Measurements from ENCODE around the gene LCP2. TPM values are rescaled to one million over a fixed set of nuclear protein-coding genes. Genes with fewer than 3 reads are reported as not detected.

The LCP2 gene
- total and polyA plus RNA-seq, 2 of the 8 experiments (the other 6 are each of a cell fraction or from before 2014, with no cell fraction given) = 0.26 to 0.33 TPM

DNA sequence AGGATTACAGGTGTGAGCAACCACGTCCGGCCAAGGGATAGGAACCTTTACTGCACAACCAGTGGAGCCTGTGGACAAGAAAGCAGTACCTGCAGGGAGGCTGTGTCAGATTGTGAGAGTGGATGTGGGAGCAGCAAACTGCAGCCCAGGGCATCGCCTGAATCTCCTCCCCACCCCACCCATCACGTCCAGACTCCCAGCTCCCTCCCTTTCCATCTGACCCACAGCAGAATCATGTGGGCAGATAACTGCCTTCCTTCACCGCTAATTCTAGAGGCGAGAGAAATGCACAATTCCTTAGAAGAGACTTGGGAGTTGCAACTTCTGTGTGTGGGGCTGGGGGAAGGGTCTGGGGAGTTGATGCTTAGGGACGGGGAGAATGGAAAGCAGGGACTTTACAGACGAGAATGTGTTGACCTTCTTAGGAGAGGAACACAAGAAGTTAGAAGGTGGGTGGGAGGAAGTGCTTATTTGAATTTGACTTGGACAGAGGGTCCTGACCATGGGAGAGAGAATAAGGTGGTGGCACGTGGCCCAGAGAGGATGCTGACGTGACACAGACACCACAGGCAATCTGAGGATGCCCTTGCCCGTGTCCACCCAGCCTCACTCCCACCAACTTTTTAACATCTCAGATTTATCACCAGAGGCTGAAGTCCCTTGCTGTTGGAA, 4.5 kb upstream of the LCP2 start:
- Histone ChIP-seq H4K20me1 (replicated peaks in 1 of 2; ENCODE audit: control insufficient read depth in 1 of 2, insufficient read depth in 2 of 2, low read length in 2 of 2) (no peaks in the 10 kb centered on the region), H2AK5ac (ENCODE audit: low read depth, low read length) (peak overlapping the region; percentile 66; the same call in 1 of the 2 replicates), H3K36me3 (ENCODE audit: control insufficient read depth in 2 of 4, insufficient read depth in 4 of 4, low read length in 3 of 4) (no peaks in the 10 kb centered on the region), H3K23me2 (ENCODE audit: low read depth, low read length) (no peaks in the 10 kb centered on the region), H3K4me3 (ENCODE audit: extremely low read depth in 1 of 4, insufficient read depth in 2 of 4, low read depth in 3 of 4, low read length in 4 of 4) (no peak overlapping the region), H3K27ac (ENCODE audit: low read depth, low read length) (no peak overlapping the region), H3K4ac (replicated peaks; ENCODE audit: insufficient read length, low read depth, low read length) (no peak overlapping the region), H3K4me1 (replicated peaks in 1 of 4; ENCODE audit: control insufficient read depth in 3 of 4, insufficient read depth in 4 of 4, low read length in 3 of 4) (peaks cover 0 to 5% (median 2%) of the 10 kb centered on the region in 4 experiments; a peak in 2 of 7 replicates), H3K9ac (replicated peaks in 1 of 4; ENCODE audit: extremely low read depth in 1 of 4, low read depth in 3 of 4, low read length in 3 of 4) (no peak overlapping the region), H3K27me3 (replicated peaks in 1 of 4; ENCODE audit: control insufficient read depth in 3 of 4, extremely low read depth in 1 of 4, insufficient read depth in 3 of 4, low read length in 3 of 4) (no peaks in the 10 kb centered on the region; a peak in 2 of 7 replicates), H3K14ac (ENCODE audit: insufficient read length) (no peak overlapping the region), H3K9me3 (ENCODE audit: insufficient read depth in 2 of 2, low read depth in 1 of 2, low read length in 1 of 2) (no peaks in the 10 kb centered on the region; a peak in 2 of 4 replicates), H4K8ac (ENCODE audit: extremely low read depth, insufficient read depth, low read length) (no peak overlapping the region), H3K4me2 (ENCODE audit: insufficient read depth in 1 of 2, low read depth in 2 of 2, low read length in 2 of 2) (no peak overlapping the region), H4K91ac (replicated peaks; ENCODE audit: insufficient read length, low read length) (peak overlapping the region; percentile 35), H3K23ac (ENCODE audit: insufficient read length) (no peak overlapping the region), H3K79me1 (ENCODE audit: low read depth, low read length) (no peaks in the 10 kb centered on the region), H3K79me2 (ENCODE audit: control insufficient read depth in 1 of 2, insufficient read depth in 2 of 2, low read length in 2 of 2) (no peaks in the 10 kb centered on the region), H3K56ac (replicated peaks; ENCODE audit: insufficient read length, low read depth, low read length) (no peak overlapping the region), H2AFZ (ENCODE audit: low read length) (no peak overlapping the region), H2BK12ac (ENCODE audit: low read depth, low read length) (peak overlapping the region; percentile 51), H3K18ac (ENCODE audit: extremely low read depth, low read length) (no peak overlapping the region), H2BK120ac (replicated peaks; ENCODE audit: low read depth, low read length) (no peak overlapping the region), H2BK5ac (ENCODE audit: low read depth, low read length) (no peak overlapping the region), H2BK20ac (ENCODE audit: low read length) (peak overlapping the region; percentile 76; the same call in 1 of the 2 replicates), H4K5ac (ENCODE audit: insufficient read length, low read depth, low read length) (no peak overlapping the region), H2BK15ac (ENCODE audit: low read length) (no peak overlapping the region; the same call in 1 of the 2 replicates)
- 92% methylated on average over 11 of the region's 11 CpGs; no CpG with 5 or more reads in 1 of the 2 experiments for WGBS, 2 experiments (ENCODE audit: extremely low coverage in 1 of 2, insufficient coverage in 1 of 2, insufficient read length in 1 of 2, insufficient replicate concordance in 2 of 2, low coverage in 1 of 2, low lambda C conversion rate in 2 of 2, missing lambda C conversion rate in 1 of 2)
- ChIA-PET POLR2A (ENCODE audit: partially characterized antibody) (no interaction called here), CTCF (ENCODE audit: partially characterized antibody) (interaction anchor here (0.6 to 3.8 kb wide), 13 partner anchors 8 to 885 kb away, joined by 3 to 15 read pairs (median 5); no protein-coding TSS in a partner anchor)
- DNase-seq (ENCODE audit: low read depth in 1 of 2, low spot score in 2 of 2) (no peak), FAIRE-seq (no peak)
- TF ChIP-seq TAF1 (IDR thresholded peaks at IDR 0.05; ENCODE audit: low read depth, low read length) (no peak), TAF7 (optimal IDR thresholded peaks at IDR 0.05; ENCODE audit: borderline replicate concordance, low read depth, low read length) (no peak), EP300 (IDR thresholded peaks at IDR 0.05; ENCODE audit: borderline replicate concordance in 1 of 2, low read depth in 2 of 2, low read length in 2 of 2) (no peak), KDM1A (IDR thresholded peaks at IDR 0.05; ENCODE audit: borderline replicate concordance, low read length) (no peak)

All from H1 (cell line).